ENCODE measurements around the gene UNC79.

DNA sequence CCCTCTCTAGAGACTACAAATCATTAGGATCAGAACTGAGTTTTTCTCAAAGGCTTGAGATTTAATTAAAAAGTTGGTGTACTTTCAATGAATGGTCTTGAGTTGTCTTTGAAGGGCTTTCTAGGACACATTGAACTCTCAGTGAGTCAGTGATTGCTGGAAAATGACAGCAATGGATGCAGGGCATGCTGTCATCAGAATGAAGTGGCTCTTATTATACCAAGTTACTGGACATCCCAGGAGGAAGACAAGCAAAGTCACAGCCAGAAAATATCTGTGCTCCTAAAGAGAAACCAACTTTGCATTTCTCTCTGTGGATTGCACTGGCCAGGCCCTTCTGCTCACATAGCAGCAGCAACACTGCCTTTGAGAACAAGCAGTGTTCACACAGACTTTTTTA is 244.9 kb downstream of the UNC79 start:
- no peak for TF ChIP-seq SIN3A (IDR thresholded peaks at IDR 0.05; ENCODE audit: borderline replicate concordance, insufficient read depth, low read length)
- no peak for TF ChIP-seq POLR2AphosphoS5 (IDR thresholded peaks at IDR 0.05; ENCODE audit: low read depth, low read length)
- no peak for TF ChIP-seq TAF1 (IDR thresholded peaks at IDR 0.05; ENCODE audit: borderline replicate concordance, insufficient read depth, low read length)
- no peak for TF ChIP-seq REST (IDR thresholded peaks at IDR 0.05; ENCODE audit: insufficient read depth in 1 of 2, low read depth in 2 of 2, low read length in 2 of 2)
- no peak for TF ChIP-seq FOXP2 (optimal IDR thresholded peaks at IDR 0.05; ENCODE audit: borderline replicate concordance, extremely low read depth, extremely low read length, insufficient read depth)

Measured in PFSK-1 (cell line).